ENCODE data around the gene TMBIM1. TPM values are rescaled to one million over a fixed set of nuclear protein-coding genes. Genes with fewer than 3 reads are reported as not detected.

The TMBIM1 gene
- total and polyA plus RNA-seq, 2 donors (not counting 3 experiments of a cell fraction or from before 2014, with no cell fraction given): 141 to 229 TPM

DNA sequence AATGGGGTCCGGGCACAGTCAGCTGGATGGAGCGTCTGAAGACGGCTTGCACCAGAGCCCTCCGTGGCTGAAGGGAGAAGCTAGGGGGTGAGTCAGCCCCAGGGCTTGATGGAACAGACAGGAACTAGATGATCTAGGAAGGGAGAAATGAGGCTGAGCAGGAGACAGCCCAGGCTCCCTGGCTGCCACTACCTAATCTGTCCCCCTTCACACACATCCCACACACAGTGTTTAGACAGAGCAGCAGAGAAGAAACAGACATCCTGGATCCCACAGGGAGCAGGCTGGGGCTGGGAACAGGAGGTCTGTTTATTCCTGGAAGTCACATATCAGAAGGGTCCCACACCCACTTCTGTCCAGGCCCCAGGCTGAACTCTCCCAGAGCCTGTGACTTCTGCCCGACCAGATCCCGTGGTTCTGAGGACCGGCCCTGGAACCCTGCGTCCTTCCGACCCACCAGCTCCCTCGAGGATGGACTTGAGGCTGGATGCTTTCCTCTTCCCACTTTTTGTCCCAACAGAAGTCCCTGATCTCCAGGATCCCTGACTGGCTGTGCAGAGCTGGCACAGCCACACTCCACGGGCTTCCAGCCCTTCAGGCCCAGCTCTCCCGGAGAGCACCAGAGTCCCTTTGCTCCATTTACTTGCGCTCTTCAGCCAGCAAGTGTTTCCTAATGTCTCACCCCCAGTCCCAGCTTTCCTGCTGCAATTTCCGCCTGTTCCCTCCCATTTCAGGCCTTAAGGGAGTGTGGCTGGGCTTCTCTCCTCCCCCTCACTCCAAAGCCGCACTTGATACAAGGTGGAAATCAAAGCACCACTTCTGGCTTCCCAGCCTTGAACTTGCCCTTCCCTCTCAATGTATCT lies 33.0 kb downstream of the TMBIM1 start:
- no peaks in the 10 kb centered on the region for H4K20me1 ChIP-seq (replicated peaks; ENCODE audit: control insufficient read depth, extremely low read depth, insufficient read depth, low read length)
- no peaks in the 10 kb centered on the region for H3K27me3 ChIP-seq (ENCODE audit: control insufficient read depth in 2 of 2, insufficient read depth in 2 of 2, low read length in 2 of 2)
- dilution Hi-C loops (cut with MboI; ENCODE audit: extremely low pct_ligation_motif_present, low sequenced_read_pairs) (no loop called here), intact Hi-C loops (cut with micrococcal nuclease) (loop anchor here (5.0 kb wide), 1 partner anchor 92 kb away; the partner anchor contains the start of gene CXCR1)
- peak; percentile 35 for TF ChIP-seq POLR2AphosphoS5 (IDR thresholded peaks at IDR 0.05; ENCODE audit: insufficient read depth, low read depth, low read length)
- TF ChIP-seq, protein P1, sequence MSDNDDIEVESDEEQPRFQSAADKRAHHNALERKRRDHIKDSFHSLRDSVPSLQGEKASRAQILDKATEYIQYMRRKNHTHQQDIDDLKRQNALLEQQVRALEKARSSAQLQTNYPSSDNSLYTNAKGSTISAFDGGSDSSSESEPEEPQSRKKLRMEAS (IDR thresholded peaks at IDR 0.05; ENCODE audit: insufficient read depth, insufficient read length): no peak
- H2AFZ ChIP-seq (ENCODE audit: low read depth, low read length): no peak overlapping the region
- no peak overlapping the region for H3K4me3 ChIP-seq (replicated peaks in 1 of 3; ENCODE audit: insufficient read depth in 1 of 3, low read depth in 1 of 3, low read length in 3 of 3)
- CTCF ChIA-PET: interaction anchor here (0.6 to 1.5 kb wide), 11 partner anchors 11 to 207 kb away, joined by 3 to 8 read pairs (median 3); partner anchors contain the start of genes AAMP and PNKD
- H3K27ac ChIP-seq (ENCODE audit: insufficient read depth, low read depth, low read length): peak overlapping the region; percentile 14
- peaks cover 17% of the 10 kb centered on the region for H3K4me1 ChIP-seq (ENCODE audit: control insufficient read depth, extremely low read depth, insufficient read depth, low read length)
- no peaks in the 10 kb centered on the region for H3K9me1 ChIP-seq (replicated peaks; ENCODE audit: control insufficient read depth, extremely low read depth, insufficient read depth, low read length)
- no TSS peak for BruUV-seq (replicated peaks)
- peak; percentile 74 for FAIRE-seq
- POLR2A ChIA-PET: interaction anchor here (1.1 kb wide), 2 partner anchors 11 to 12 kb away, joined by 4 to 5 read pairs; partner anchors contain the start of genes AAMP and PNKD
- peaks cover 11 to 14% of the 10 kb centered on the region in 2 experiments for H3K36me3 ChIP-seq (ENCODE audit: control insufficient read depth in 2 of 2, extremely low read depth in 1 of 2, insufficient read depth in 2 of 2, low read length in 2 of 2)
- peak; percentile 56 for DNase-seq (ENCODE audit: low read depth, low spot score)
- H3K4me2 ChIP-seq (ENCODE audit: insufficient read depth, low read length): no peak overlapping the region
- no peak overlapping the region for H3K9ac ChIP-seq (replicated peaks; ENCODE audit: extremely low read depth, insufficient read depth, low read length)
- no peaks in the 10 kb centered on the region for H3K9me3 ChIP-seq (replicated peaks; ENCODE audit: control insufficient read depth, insufficient read depth, low read length)
- H3K79me2 ChIP-seq (ENCODE audit: control insufficient read depth, insufficient read depth, low read length): no peaks in the 10 kb centered on the region

GRCh38 chr2:218257390-218257981 lies 34.8 kb downstream of the TMBIM1 start:
- intact Hi-C loops (cut with micrococcal nuclease): loop anchor here (1.0 to 5.0 kb wide), 3 partner anchors 26 to 90 kb away; partner anchors contain the start of gene CXCR1
- H3K79me2 ChIP-seq (ENCODE audit: control insufficient read depth, insufficient read depth, low read length): no peaks in the 10 kb centered on the region
- no peak overlapping the region for H2AFZ ChIP-seq (ENCODE audit: low read depth, low read length)
- no peak overlapping the region for H3K9ac ChIP-seq (replicated peaks; ENCODE audit: extremely low read depth, insufficient read depth, low read length)
- ChIA-PET POLR2A (no interaction called here), CTCF (interaction anchor here (0.9 to 1.4 kb wide), 6 partner anchors 9 to 139 kb away, joined by 3 to 7 read pairs (median 4); partner anchors contain the start of genes AAMP and PNKD)
- dilution Hi-C loops (cut with MboI; ENCODE audit: extremely low pct_ligation_motif_present, low sequenced_read_pairs): no loop called here
- no TSS peak for BruUV-seq (replicated peaks)
- H3K36me3 ChIP-seq (ENCODE audit: control insufficient read depth in 2 of 2, extremely low read depth in 1 of 2, insufficient read depth in 2 of 2, low read length in 2 of 2): peaks cover 16 to 28% of the 10 kb centered on the region in 2 experiments
- DNase-seq (ENCODE audit: low read depth, low spot score) (peak; percentile 24), FAIRE-seq (peak; percentile 55)
- H3K27me3 ChIP-seq (ENCODE audit: control insufficient read depth in 2 of 2, insufficient read depth in 2 of 2, low read length in 2 of 2): no peaks in the 10 kb centered on the region
- no peaks in the 10 kb centered on the region for H3K9me1 ChIP-seq (replicated peaks; ENCODE audit: control insufficient read depth, extremely low read depth, insufficient read depth, low read length)
- H3K4me1 ChIP-seq (ENCODE audit: control insufficient read depth, extremely low read depth, insufficient read depth, low read length): peaks cover 17% of the 10 kb centered on the region
- H3K4me2 ChIP-seq (ENCODE audit: insufficient read depth, low read length): no peak overlapping the region
- H4K20me1 ChIP-seq (replicated peaks; ENCODE audit: control insufficient read depth, extremely low read depth, insufficient read depth, low read length): no peaks in the 10 kb centered on the region
- TF ChIP-seq POLR2A (IDR thresholded peaks at IDR 0.05; ENCODE audit: low read depth, low read length) (peak; percentile 24), EZH2 (IDR thresholded peaks at IDR 0.05; ENCODE audit: borderline replicate concordance, low read depth, low read length, severe bottlenecking) (no peak), FOS (IDR thresholded peaks at IDR 0.05; ENCODE audit: borderline replicate concordance, insufficient read depth, low read length) (no peak), GATA2 (IDR thresholded peaks at IDR 0.05; ENCODE audit: insufficient read depth, insufficient read length, low read depth, low read length) (no peak), JUN (IDR thresholded peaks at IDR 0.05; ENCODE audit: borderline replicate concordance, insufficient read depth, insufficient read length, low read depth) (no peak), POLR2AphosphoS5 (IDR thresholded peaks at IDR 0.05; ENCODE audit: insufficient read depth, low read depth, low read length) (peak; percentile 24), MYC (IDR thresholded peaks at IDR 0.05; ENCODE audit: low read depth, low read length) (no peak)
- TF ChIP-seq, protein P2, sequence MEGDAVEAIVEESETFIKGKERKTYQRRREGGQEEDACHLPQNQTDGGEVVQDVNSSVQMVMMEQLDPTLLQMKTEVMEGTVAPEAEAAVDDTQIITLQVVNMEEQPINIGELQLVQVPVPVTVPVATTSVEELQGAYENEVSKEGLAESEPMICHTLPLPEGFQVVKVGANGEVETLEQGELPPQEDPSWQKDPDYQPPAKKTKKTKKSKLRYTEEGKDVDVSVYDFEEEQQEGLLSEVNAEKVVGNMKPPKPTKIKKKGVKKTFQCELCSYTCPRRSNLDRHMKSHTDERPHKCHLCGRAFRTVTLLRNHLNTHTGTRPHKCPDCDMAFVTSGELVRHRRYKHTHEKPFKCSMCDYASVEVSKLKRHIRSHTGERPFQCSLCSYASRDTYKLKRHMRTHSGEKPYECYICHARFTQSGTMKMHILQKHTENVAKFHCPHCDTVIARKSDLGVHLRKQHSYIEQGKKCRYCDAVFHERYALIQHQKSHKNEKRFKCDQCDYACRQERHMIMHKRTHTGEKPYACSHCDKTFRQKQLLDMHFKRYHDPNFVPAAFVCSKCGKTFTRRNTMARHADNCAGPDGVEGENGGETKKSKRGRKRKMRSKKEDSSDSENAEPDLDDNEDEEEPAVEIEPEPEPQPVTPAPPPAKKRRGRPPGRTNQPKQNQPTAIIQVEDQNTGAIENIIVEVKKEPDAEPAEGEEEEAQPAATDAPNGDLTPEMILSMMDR (IDR thresholded peaks at IDR 0.05; ENCODE audit: extremely low read depth in 1 of 2, insufficient read depth in 1 of 2, low read depth in 1 of 2, low read length in 2 of 2): peak; percentile 60 to 69
- TF ChIP-seq, protein P1 (IDR thresholded peaks at IDR 0.05; ENCODE audit: insufficient read depth, insufficient read length): no peak
- H3K9me3 ChIP-seq (replicated peaks; ENCODE audit: control insufficient read depth, insufficient read depth, low read length): no peaks in the 10 kb centered on the region
- no peak overlapping the region for H3K27ac ChIP-seq (ENCODE audit: insufficient read depth, low read depth, low read length)
- no peak overlapping the region for H3K4me3 ChIP-seq (replicated peaks in 1 of 3; ENCODE audit: insufficient read depth in 1 of 3, low read depth in 1 of 3, low read length in 3 of 3)
